NAMALWA (cell line): ENCODE data around the gene RASA2.

ENCODE experiments used
- DNase-seq: peaks from one replicate; pipeline ENCODE4 v3.0.0-alpha.2; 2015; ENCODE audit warnings: low spot score

The RASA2 gene

DNA sequence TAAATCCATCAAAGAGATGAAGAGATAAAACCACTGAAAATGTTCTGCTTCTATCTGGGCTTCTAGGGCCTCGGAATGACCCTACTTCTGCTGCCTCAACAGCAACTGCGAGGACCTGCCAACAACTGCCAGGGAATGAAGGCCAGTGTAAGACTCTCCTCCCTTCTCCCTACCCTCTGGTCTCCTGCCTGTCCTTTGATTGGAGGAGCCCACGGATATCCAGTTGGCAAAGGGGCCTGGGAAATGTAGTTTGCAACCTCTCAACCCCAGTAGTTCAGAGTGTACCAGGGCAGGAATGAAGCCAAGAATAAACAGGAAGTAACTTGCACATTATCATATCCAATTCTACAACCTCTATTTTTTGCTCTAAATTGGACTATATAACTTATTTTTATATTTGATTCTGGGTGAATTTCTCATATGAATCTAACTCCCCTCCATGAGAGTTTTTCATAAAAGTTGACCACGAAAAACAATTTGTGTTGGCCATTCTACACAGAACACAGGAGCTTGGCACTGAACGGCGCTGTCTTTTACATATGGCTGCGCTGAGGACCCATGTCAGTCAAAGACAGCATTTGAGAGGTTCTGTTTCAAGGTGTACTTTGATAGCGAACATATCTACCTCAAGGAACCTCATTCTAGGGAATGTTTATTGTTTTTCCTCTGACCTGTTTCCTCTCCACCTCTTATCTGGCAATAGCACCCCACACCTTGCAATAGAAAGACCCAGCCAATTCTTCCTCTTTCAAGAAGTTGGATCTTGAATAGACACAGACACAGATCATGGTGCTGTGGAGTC, 160.1 kb downstream of the RASA2 start:
- DNase-seq: peak; percentile 77

DNA sequence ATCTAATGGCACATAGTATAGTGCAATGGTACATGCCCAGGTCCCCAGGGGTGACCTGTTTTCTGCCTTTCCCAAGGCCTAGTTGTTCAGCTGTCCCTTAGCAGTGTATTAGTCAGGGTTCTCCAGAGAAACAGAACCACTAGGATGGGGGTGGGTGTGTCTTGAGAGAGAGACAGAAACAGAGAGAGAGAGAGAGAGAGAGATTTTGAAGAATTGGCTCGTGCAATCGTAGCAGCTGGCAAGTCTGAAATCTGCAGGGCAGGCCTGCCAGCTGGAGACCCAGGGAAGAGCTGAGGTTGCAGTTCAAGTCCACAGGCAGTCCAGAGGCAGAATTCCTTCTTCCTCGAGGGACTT, 160.7 kb downstream of the RASA2 start:
- DNase-seq: no peak

DNA sequence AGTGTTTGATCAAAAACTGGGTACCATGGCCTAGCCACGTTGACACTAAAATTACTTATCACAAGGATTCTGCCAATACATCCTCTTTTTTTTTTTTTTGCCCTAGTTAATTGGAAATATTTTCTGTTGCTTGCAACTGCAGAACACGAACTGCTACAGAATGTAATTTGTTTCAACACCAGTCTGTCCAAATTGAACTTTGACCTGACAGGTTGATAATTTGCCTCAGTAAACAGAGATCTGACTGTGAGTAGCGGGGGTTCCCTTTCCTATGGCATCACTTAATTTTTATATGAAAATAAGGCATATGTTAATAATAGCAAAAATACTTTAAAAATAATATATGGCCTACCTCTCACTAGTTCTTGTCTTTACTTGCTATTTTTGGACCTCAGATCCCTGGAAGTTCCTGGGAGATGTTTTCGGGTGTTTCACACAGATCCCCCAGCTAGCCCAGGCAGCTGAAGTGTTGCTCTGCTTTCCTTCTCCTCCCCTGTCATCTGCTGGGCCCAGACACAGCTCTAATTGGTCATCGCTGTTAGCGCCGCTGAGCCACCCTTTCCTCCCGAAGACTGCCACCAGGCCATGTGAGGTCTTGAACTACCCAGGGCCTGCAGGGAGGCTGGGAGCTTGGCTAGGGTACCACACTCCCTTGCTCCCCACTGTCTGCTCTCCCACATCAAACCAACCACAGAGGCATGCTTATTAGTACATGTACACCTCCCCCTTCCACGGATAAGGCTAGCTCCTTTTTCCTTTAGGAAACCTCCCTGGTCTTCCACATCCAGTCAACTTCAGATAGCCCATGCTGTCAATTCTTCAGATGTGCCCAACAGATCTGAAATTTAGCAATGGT, 161.5 kb downstream of the RASA2 start:
- DNase-seq: no peak

DNA sequence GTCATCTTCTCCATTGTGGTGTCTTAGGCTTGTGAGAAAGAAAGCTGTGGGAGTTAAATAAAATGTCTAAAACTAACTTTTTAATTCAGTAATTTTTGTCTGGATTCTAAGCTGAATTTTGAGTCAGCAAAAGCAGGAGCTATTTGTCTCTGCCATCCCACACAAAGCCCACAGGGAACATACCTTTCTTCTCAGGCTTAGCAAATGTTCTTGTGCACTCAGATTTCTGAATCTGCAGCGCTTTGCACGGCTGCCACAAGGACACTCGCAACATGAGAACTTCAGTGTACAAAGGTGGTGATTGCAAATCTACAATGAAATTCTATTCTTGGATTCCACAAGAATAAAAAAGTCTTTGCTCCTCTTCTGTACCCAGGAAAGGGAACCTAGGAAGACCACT, 163.0 kb downstream of the RASA2 start:
- DNase-seq: no peak

DNA sequence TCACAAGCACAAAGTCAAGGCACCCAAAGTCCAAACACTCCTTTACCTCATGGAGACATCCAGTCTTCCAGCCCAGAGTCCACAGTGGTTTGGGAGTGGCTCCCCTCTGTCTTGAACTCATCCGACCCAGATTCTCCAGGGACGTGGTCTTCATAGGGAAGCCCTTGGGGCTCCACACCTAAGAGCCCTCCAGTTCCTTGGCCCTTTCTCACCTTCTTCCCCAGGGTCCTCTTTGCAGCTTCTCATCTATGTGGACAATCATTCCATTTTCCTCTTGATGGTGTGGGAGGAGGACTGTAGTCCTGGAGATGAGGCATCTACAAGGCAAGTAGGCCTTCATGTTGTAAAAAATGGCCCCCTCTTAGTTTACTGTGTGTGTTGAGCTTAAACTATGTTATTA, 164.0 kb downstream of the RASA2 start:
- DNase-seq: no peak

DNA sequence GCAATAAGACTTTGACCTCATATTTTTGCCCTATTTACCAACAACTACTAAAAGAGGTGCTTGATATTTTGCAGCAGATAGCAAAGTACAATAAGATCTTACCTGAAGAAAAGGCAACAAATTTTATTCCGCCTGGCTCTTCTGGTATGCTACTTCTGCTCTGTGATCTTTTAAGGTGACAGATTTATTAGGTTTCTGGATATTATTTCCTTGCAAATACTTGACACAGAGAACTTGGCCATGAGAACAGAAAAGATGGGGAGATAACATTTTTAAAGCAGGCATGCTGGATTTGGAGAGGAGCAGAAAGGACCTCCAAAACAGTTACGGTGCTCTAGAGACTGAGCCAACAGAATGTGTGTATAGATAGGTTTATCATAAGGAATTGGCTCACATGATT, 164.6 kb downstream of the RASA2 start:
- DNase-seq: no peak

DNA sequence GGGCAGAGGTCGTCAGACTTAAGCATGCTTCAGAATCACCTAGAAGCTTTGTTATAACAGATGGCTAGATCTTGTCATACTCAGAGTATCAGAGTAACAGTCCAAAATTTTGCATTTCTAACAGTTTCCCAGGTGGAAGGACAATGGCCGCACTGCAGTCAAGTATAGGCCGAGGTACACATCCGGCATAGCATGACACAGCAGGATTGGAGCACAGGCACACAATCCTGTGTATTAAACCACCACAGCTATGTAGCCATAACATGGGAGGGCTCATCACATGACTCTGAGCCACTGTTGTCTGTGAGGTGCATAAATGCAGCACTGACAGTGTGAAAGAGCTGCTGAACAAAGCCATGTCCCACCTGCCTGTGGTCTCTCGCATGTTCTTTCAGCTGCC, 165.5 kb downstream of the RASA2 start:
- DNase-seq: no peak

DNA sequence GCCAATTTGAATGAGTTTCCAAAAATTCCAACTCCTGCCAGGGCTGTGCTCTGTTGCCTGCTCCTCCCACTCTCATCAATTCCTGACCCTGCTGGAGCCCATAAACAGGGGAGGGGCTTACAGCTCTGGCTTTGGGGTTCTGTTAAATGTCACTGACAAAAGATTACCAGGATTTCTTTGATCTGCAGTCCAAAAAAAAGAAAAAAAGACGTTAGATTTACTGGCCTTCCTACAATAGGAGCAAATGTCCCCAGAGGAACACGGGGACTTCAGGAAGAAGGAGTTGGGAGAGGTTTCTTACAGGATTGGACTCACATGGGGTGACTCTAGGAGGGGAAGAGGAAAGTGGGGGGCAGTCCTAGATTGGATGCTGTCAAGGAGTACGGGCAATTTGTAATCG, 167.0 kb downstream of the RASA2 start:
- no peak for DNase-seq

DNA sequence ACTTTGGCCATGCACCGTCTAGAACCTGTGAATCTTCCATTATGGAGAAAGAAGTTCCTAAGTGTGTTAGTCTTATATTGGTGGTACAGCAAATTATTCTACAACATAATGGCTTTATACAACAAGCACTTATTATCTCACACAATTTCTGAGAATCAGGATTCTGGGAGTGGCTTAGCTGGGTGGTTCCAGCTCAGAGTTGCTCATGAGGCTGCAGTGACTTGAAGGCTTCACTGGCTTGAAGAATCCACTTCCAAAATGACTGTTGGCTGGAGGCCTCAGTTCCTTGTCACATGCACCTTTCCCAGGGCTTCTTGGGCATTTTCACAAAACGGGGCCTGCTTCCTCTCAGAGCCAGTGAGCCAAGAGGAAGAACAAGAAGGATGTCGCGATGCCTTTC, 169.0 kb downstream of the RASA2 start:
- DNase-seq: no peak

DNA sequence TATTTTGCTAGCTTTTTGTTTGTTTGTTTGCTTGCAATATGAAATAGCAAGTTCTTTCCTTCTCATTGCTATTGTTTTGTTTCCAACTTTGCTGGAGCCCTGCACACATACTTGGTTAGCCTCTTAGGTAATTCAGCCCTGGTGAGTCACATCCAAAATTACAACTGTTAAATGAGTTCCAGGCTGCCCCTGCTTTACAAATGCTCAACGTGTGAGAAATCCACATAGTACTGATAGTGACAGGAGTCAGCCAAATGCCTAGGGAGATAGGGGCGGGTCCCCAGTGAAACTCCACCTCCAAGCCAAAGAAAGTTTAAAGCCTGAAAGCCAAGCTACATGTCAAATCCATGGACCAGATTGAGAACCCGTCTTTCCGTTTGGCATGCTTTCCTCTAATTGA, 169.9 kb downstream of the RASA2 start:
- DNase-seq: no peak

DNA sequence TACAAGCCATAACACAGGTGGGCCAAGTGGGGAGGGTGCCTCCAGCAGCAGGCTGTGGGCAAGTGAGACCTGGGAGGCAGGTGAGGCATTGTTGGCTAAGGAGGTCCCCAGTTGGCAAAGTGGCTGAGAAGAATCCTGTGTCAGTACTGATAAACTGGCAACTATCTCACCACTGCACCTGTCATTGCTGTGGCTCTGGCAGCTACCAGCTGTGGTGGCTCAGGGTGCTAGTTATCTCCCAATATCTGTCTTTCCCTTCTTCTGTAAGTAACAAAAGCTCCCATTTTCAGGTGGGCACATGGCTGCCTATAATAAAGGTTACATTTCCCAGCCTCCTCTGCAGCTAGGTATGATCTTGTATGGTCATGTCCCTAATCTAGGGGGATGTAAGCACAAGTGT, 170.7 kb downstream of the RASA2 start:
- DNase-seq: no peak

DNA sequence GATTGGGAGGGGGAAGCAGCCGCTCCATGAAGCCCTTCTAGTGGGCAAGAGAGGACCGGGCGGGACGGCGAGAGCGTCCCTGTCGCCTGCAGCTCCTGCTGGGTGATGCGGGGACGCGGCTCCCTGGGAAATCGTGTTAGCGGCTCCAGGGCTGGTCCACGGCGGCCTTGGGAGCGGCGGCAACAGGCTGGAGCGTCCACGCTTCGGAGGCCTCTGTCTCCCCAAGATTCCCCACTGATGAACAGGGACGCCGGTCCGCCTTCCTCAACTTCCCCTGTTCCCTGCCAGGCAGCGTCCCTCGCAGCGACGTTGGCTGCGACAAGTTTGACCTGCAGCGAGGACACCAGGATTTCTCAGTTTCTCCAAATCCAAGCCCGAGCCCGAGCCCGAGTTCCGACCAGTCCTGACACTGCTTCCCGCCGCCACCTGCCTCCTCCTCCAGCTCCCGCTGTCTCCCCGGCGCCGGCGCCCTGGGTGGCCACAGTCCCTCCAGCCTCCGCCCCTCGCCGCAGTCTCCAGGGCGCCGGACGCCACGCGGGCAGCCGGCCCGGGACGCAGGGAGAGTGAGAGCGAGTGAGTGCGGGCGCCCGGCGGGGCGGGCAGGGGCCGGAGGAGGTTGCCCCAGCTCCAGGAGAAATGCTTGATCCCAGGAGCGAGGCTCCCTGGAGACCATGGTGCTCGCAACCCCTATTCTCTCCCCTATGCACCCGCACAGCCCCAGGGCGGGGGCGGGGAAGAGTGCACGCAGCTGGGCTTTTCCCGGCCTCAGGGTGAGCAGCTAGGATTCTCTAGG, 173.2 kb downstream of the RASA2 start:
- no peak for DNase-seq

DNA sequence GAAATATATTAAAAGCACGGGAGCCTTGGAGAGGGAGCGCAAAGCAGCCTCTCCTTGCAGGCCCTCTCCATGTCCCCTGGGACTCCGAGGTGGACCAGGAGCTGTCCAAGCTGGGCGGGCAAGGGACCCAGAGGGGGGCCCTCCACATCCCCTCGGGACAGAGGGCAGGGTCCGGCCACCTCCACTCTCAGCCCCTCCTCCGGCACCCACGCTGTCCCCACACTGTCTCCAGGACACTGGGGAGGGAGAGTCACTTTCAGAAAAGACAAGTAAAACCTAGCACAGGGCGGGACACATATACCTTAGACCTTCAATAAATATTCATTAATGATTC, 173.8 kb downstream of the RASA2 start:
- no peak for DNase-seq

DNA sequence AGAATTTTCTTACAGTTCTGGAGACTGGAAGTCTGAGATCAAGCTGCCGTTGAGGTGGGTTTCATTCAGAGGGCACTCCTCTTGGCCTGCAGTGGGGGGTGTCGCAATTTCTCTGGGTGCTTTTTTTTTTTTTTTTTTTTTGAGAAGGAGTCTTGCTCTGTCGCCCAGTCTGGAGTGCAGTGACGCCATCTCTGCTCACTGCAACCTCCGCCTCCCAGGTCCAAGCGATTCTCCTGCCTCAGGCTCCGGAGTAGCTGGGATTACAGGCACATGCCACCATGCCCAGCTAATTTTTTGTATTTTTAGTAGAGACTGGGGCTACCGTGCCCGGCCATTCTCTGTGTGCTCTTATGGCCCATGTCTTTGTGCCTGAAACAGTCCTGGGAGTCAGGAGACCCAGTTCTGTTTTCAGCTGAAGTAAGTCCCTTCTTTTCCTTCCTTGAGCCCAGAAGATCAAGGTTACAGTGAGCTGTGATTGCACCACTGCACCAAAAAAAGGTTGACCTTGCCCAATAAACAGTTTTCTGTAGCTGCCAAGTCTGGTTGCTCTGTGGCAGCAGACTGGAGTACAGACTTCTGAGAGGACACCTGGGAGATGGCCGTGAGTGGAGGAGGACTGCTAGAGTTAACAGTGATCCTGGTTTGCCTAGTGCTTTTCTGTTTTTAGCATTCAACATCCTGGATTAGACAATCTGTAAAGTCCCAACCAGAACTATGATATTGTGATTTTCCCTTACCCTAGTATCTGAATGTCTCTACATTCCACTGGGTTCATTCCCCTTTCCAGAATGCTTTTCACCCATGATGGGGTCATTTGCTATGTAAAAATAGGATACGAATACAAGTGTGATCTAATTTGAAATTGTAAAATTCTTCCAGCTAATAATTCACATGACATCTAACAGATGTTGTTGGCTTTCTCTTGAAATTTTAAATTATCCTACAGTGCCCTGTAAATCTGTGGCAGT, 174.7 kb downstream of the RASA2 start:
- DNase-seq: no peak

DNA sequence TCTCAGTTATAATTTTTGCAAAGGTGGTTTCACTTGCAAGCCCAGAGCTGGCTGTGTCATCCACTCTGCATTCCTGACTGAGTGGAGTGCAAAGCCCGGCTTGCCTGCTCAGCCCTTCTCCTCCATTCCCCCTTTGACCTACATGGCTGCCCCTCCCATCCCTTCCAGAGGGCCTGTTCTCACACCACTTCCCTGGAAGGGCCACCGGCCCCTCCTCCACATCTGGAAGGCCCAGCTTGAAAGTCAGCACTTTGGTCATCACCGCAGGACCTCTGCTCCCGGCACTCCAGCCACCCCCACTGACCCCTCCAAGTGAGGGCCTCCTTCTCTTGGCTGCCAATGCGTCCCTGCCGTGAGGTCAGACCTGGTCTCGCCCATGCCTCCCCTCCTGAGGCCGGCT, 177.2 kb downstream of the RASA2 start:
- no peak for DNase-seq
